IMR-90 (cell line): Measurements from ENCODE around the gene NUDCD3. TPM values are rescaled to one million over a fixed set of nuclear protein-coding genes. Genes with fewer than 3 reads are reported as not detected.

ENCODE experiments used
- ATAC-seq: fragments of 200-7000 bp; cut with Tn5 transposase; 2 replicates; pipeline ENCODE4 v1.9.1; 2020; ENCODE audit warnings: low read depth, mild to moderate bottlenecking, moderate library complexity
- BruUV-seq: library from RNA; stranded (reverse); fragments of 400-500 nt; replicated peaks from 2 replicates; lab custom pipeline; 2021; lab: Mats Ljungman, UMichigan
- CTCF ChIA-PET: fragments of 300-600 bp; formaldehyde crosslinking; extraction: SDS; loops from one replicate; lab custom pipeline; 2021; ENCODE audit warnings: antibody characterized with exemption; lab: Yijun Ruan, JAX
- POLR2A ChIA-PET: fragments of 300-600 bp; sonication (Branson Sonifier 250); formaldehyde crosslinking; loops from one replicate; lab custom pipeline; 2022; ENCODE audit warnings: antibody characterized with exemption; ENCODE audit not compliant: unreplicated experiment; lab: Charles Lee
- DNase-seq: peaks from one replicate; pipeline ENCODE4 v3.0.0; 2013
- H2AFZ ChIP-seq: replicated peaks from 2 replicates; pipeline ENCODE3; 2013; ENCODE audit warnings: low read length, mild to moderate bottlenecking; ENCODE audit not compliant: poor library complexity
- H2AK5ac ChIP-seq: 2 replicates; pipeline ENCODE4 v1.6.1; 2013; ENCODE audit warnings: low read depth, low read length, inconsistent platforms
- H2AK9ac ChIP-seq: replicated peaks from 2 replicates; pipeline ENCODE3; 2013; ENCODE audit warnings: mild to moderate bottlenecking, low read depth, low read length, moderate library complexity; ENCODE audit not compliant: poor library complexity
- H2BK120ac ChIP-seq: 2 replicates; pipeline ENCODE4 v1.6.1; 2013; ENCODE audit warnings: low read depth, low read length, inconsistent platforms
- H2BK15ac ChIP-seq: 3 replicates; pipeline ENCODE4 v1.6.1; 2013; ENCODE audit warnings: low read depth, low read length, inconsistent platforms
- H2BK20ac ChIP-seq: 2 replicates; pipeline ENCODE4 v1.6.1; 2013; ENCODE audit warnings: low read depth, mild to moderate bottlenecking, inconsistent platforms, low read length, moderate library complexity
- H2BK5ac ChIP-seq: 2 replicates; pipeline ENCODE4 v1.6.1; 2013; ENCODE audit warnings: mild to moderate bottlenecking, low read depth, low read length, inconsistent platforms; ENCODE audit not compliant: poor library complexity, severe bottlenecking
- H3K14ac ChIP-seq: replicated peaks from 2 replicates; pipeline ENCODE4 v1.6.1; 2013; ENCODE audit warnings: low read depth, low read length, inconsistent platforms
- H3K18ac ChIP-seq: 2 replicates; pipeline ENCODE4 v1.6.1; 2013; ENCODE audit warnings: low read depth, low read length, control low read depth
- H3K23ac ChIP-seq: 2 replicates; pipeline ENCODE4 v1.6.1; 2013; ENCODE audit warnings: low read depth, low read length, inconsistent platforms
- H3K27ac ChIP-seq: 2 replicates; pipeline ENCODE4 v1.5.1; 2013; ENCODE audit warnings: mild to moderate bottlenecking, control low read depth, low read length; ENCODE audit not compliant: insufficient read depth
- H3K27me3 ChIP-seq: 2 replicates; pipeline ENCODE4 v1.6.1; 2013; ENCODE audit warnings: low read length; ENCODE audit not compliant: control insufficient read depth, insufficient read depth
- H3K36me3 ChIP-seq: 2 replicates; pipeline ENCODE4 v1.6.1; 2013; ENCODE audit warnings: low read length, mixed read lengths; ENCODE audit not compliant: control insufficient read depth, insufficient read depth
- H3K4ac ChIP-seq: 2 replicates; pipeline ENCODE4 v1.6.1; 2013; ENCODE audit warnings: low read depth, low read length, inconsistent platforms
- H3K4me1 ChIP-seq: 2 replicates; pipeline ENCODE4 v1.6.1; 2013; ENCODE audit warnings: low read length, mixed read lengths; ENCODE audit not compliant: control insufficient read depth, insufficient read depth
- H3K4me2 ChIP-seq: 2 replicates; pipeline ENCODE4 v1.6.1; 2013; ENCODE audit warnings: low read depth, mild to moderate bottlenecking, control low read depth, low read length, moderate library complexity
- H3K4me3 ChIP-seq: 2 replicates; pipeline ENCODE4 v1.5.1; 2013; ENCODE audit warnings: low read depth, mild to moderate bottlenecking, control low read depth, low read length, moderate library complexity; ENCODE audit not compliant: insufficient read depth
- H3K56ac ChIP-seq: 2 replicates; pipeline ENCODE4 v1.6.1; 2013; ENCODE audit warnings: low read length, inconsistent platforms; ENCODE audit not compliant: insufficient read depth; ENCODE audit errors: extremely low read depth
- H3K79me1 ChIP-seq, 2 experiments: 2 replicates each; pipeline ENCODE4 v1.6.1; 2013; ENCODE audit warnings: low read length in 2 of 2, inconsistent platforms in 1 of 2, low read depth in 1 of 2
- H3K9ac ChIP-seq: 2 replicates; pipeline ENCODE4 v1.6.1; 2013; ENCODE audit warnings: low read depth, low read length, control low read depth
- H3K9me1 ChIP-seq: 2 replicates; pipeline ENCODE4 v1.6.1; 2013; ENCODE audit warnings: low read length, inconsistent platforms; ENCODE audit not compliant: insufficient read depth
- H3K9me3 ChIP-seq: 2 replicates; pipeline ENCODE4 v1.6.1; 2013; ENCODE audit warnings: low read length; ENCODE audit not compliant: control insufficient read depth, insufficient read depth
- H4K20me1 ChIP-seq: 2 replicates; pipeline ENCODE4 v1.6.1; 2013; ENCODE audit warnings: low read length, inconsistent platforms; ENCODE audit not compliant: insufficient read depth
- H4K5ac ChIP-seq: 2 replicates; pipeline ENCODE4 v1.6.1; 2013; ENCODE audit warnings: mild to moderate bottlenecking, low read depth, low read length, control low read depth
- H4K8ac ChIP-seq, 2 experiments: 2 replicates each; pipeline ENCODE4 v1.6.1; 2013; ENCODE audit warnings: low read depth in 2 of 2, low read length in 2 of 2, control low read depth in 1 of 2, inconsistent platforms in 1 of 2
- H4K91ac ChIP-seq: 2 replicates; pipeline ENCODE4 v1.6.1; 2013; ENCODE audit warnings: low read depth, low read length, inconsistent platforms; ENCODE audit not compliant: insufficient read depth
- CHD1 ChIP-seq: IDR thresholded peaks from 2 replicates; pipeline ENCODE4 v1.6.1; 2012; ENCODE audit warnings: low read depth, low read length, improper control_type of control experiment
- ELK1 ChIP-seq: fragments of 150-350 bp; IDR thresholded peaks from 2 replicates; pipeline ENCODE4 v1.6.1; 2016; ENCODE audit warnings: low read depth, mild to moderate bottlenecking, low read length, moderate library complexity, borderline replicate concordance
- FOS ChIP-seq: fragments of 150-350 bp; IDR thresholded peaks from 2 replicates; pipeline ENCODE4 v1.6.1; 2016; ENCODE audit warnings: low read depth, low read length
- RCOR1 ChIP-seq: IDR thresholded peaks from 2 replicates; pipeline ENCODE4 v1.6.1; 2012; ENCODE audit warnings: mild to moderate bottlenecking, low read length, improper control_type of control experiment; ENCODE audit not compliant: insufficient replicate concordance
- SMC3 ChIP-seq: fragments of 150-350 bp; IDR thresholded peaks from 2 replicates; pipeline ENCODE4 v1.6.1; 2016; ENCODE audit warnings: low read depth, mild to moderate bottlenecking, antibody characterized with exemption, low read length, moderate library complexity
- WGBS, 2 experiments: methylation state at CpG; one replicate each; pipeline versions ENCODE4 v1.1.5 to v1.1.7; 2013; ENCODE audit warnings: missing lambda C conversion rate in 2 of 2; ENCODE audit not compliant: insufficient read length in 1 of 2; ENCODE audit errors: extremely low coverage in 2 of 2; 5-methylcytosine and 5-hydroxymethylcytosine counted together
- dilution Hi-C: fragments of 300-500 bp; cut with HindIII; formaldehyde crosslinking; loops from one replicate; pipeline ENCODE4 v1.14.3; 2018; ENCODE audit warnings: low sequenced_read_pairs; ENCODE audit not compliant: unreplicated experiment
- in situ Hi-C: fragments of 300-500 bp; cut with MboI; formaldehyde crosslinking; loops from 3 replicates; pipeline ENCODE4 v1.14.3; 2019; ENCODE audit warnings: low sequenced_read_pairs, inconsistent platforms, mixed read lengths
- intact Hi-C: fragments of 100-400 bp; cut with micrococcal nuclease; formaldehyde crosslinking; loops from 2 replicates; pipeline ENCODE4 v1.10.0; 2022
- polyA plus RNA-seq, 3 experiments: library from polyadenylated mRNA; depleted of rRNA; stranded (reverse); fragments of >200 nt; gene quantifications; 2 replicates each; pipeline ENCODE4 v1.2.3, GENCODE V29; 2012; ENCODE audit warnings: low replicate concordance in 1 of 3
- total RNA-seq: library from RNA; depleted of rRNA; stranded (reverse); fragments of >200 nt; gene quantifications from 2 replicates; pipeline ENCODE4 v1.2.3, GENCODE V29; 2012

The NUDCD3 gene
- total and polyA plus RNA-seq, 2 of the 4 experiments (the other 2 are of a cell fraction) = 49.5 to 76.0 TPM

GRCh38 chr7:44341401-44341800 lies 149.1 kb downstream of the NUDCD3 start:
- no peak overlapping the region for H4K5ac ChIP-seq
- CTCF ChIA-PET = no interaction called here

More at GRCh38 chr7:44341401-44341800, 149.1 kb downstream of the NUDCD3 start:
- H3K36me3 ChIP-seq = no peaks in the 10 kb centered on the region
- dilution Hi-C loops (no loop called here), in situ Hi-C loops (no loop called here), intact Hi-C loops (no loop called here)
- H4K8ac ChIP-seq = no peak overlapping the region
- no peak overlapping the region for H3K4me2 ChIP-seq
- 0 out of 2 replicates have a peak overlapping the region, but pooled peaks have one; percentile 17 for H3K56ac ChIP-seq
- H2BK120ac ChIP-seq = no peak overlapping the region
- no peaks in the 10 kb centered on the region for H3K4me1 ChIP-seq
- no peak overlapping the region for H3K14ac ChIP-seq
- no peaks in the 10 kb centered on the region for H3K79me1 ChIP-seq
- no peak overlapping the region for H3K9ac ChIP-seq
- H3K9me3 ChIP-seq = peaks cover 7% of the 10 kb centered on the region
- H3K23ac ChIP-seq = no peak overlapping the region
- 17% methylated on average over 1 of the region's 3 CpGs; no CpG with 5 or more reads in 1 of the 2 experiments for WGBS, 2 experiments
- no peak for DNase-seq
- H3K18ac ChIP-seq = no peak overlapping the region
- H2BK15ac ChIP-seq = no peak overlapping the region
- peaks cover 22% of the 10 kb centered on the region for H3K27me3 ChIP-seq
- no peaks in the 10 kb centered on the region for H4K20me1 ChIP-seq
- POLR2A ChIA-PET = no interaction called here
- no peak overlapping the region for H2AK5ac ChIP-seq
- no peak overlapping the region for H2AK9ac ChIP-seq
- H2BK5ac ChIP-seq = no peak overlapping the region
- H3K27ac ChIP-seq = no peak overlapping the region
- no peak overlapping the region for H2AFZ ChIP-seq
- no peak overlapping the region for H2BK20ac ChIP-seq
- no peak overlapping the region for H3K4ac ChIP-seq
- BruUV-seq = no TSS peak
- ATAC-seq = no peak
- TF ChIP-seq RCOR1 (no peak), SMC3 (no peak), ELK1 (no peak), CHD1 (no peak), FOS (no peak)
- no peak overlapping the region for H3K4me3 ChIP-seq
- no peak overlapping the region for H4K91ac ChIP-seq
- H3K9me1 ChIP-seq = no peaks in the 10 kb centered on the region
